Stimulated activated CD8-positive, alpha-beta memory T cell treated with anti-CD3 and anti-CD28 coated beads, Interleukin-7, amount 100 ng/mL, for 1 hour (primary cell): ENCODE data around the gene RRAS.
A peak's percentile ranks its signal among the peaks of the same experiment; 100 is the strongest.

Experiments used
- DNase-seq, 2 donors: peaks; one replicate each; pipeline ENCODE4 v3.0.0-alpha.2; 2020; ENCODE audit warnings: low read depth in 2 of 2

Gene RRAS

DNA sequence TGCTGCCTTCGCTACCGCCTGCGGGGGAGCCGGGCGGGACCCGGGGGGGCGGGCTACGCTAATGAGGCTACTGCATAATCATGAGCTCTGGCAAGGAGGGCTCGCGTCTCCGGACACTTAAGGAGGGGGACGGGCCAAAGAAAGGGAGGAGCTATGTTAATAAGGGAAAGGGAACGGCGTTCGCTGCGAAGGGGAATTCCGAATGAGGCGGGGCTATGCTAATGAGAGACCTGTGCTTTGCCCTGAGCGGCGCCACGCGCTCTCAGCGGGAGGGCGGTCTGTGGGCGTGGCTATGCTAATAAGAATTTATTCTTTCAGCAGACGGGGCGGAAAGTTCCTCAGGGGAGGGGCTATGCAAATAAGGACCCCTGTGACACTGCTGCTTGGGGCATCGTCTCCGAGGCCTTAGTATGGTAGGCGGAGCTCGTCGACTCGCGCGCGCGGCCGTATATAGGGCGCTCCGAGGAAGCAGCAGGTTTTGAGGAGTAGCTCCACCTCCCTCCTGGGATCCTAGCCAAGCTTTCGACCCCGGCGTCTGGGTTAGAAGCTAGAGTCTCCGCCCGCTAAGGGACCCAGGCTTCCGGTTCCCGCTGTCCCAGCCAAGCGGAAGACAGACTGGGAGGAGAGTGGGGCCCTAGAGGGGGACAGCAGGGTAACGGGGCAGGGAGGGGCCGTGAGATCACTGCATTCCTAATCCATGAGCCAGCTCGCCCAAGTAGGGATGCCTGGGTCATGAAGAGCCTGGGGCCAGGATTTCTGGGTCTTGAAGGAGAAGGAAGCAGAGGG lies at the start of gene RRAS:
Gene RRAS (minus strand): TSS at position 31 of the 786 bp plus-strand sequence. CDS start 45 bp downstream, outside the sequence.
- DNase-seq: peak; percentile 99

DNA sequence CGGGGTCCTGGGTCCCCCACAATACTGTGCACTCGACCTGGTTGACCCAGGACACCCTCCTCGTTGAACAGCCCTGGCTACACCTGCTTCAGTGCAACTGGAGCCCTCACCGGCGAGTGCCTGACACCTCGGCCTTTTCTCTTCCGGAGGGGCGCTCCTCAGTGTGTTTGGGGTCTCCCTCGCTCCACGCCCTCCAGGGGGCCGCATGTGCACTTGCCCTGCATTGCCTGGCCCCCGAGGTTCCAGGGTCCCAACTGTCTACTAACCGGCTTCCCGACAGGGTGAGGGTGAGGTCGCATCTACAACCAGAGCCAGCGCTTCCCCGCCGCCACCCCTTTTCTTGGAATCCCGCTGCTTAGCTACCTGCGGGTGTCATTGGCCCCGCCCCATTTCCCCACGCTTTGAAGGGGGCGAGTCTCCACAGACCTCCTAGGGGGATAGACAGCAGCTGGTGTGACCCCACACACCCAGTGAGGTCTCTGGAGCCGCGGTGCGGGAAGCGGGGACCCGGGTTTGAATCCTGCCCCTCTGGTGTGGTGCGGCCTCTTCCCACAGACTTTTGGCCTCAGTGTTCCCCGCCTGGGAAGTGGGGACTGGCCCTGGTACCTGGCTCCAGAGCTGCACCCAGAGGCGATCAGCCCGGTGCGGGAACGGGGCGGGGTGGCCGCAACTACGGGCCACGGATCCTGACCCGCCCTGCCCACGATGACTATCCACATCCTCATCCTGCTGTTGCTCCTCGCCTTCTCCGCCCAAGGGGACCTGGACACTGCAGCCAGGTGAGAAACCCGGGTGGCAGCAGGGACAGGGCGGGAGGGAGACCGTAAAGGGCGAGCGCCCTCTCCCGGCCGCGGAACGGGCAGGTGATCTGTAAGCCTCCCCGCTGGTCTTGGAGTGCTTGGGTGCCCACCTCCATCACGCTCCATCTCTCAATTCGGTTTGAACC lies 49.5 kb upstream of the RRAS start, which contains the start of gene ADM5:
Gene ADM5 (plus strand): TSS at position 462 of the 946 bp plus-strand sequence. CDS start 244 bp downstream, at position 706.
- DNase-seq: no peak

DNA sequence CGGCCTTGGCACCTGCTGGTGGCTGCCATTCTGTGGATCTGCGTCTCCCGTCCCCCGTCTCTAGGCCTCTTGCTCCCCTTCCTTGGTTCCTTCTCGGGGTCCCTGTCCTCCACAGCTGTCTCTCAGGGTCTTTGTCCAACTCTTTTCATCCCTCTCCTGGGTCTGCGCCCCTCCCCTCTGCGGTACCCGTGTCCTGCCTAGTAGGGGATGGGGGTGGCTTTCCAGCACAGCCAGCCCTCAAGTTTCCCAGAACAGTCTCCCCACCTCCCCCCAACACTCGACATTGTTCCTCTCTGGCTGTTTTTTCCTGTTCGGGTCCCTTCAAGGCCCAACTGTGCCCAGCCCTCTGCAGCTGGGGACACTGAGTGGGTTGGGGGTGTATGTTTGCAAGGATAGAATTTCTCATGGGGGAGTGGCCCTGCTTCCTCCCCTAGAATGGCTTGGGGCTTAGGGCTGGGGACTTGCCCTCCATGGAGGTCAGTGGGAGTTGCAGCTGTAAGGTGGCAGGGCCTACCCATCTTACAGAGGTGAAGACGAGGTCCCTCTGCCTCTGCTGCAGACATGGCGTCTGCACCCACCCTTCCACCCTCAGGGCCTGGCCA lies 48.7 kb upstream of the RRAS start:
- no peak for DNase-seq

DNA sequence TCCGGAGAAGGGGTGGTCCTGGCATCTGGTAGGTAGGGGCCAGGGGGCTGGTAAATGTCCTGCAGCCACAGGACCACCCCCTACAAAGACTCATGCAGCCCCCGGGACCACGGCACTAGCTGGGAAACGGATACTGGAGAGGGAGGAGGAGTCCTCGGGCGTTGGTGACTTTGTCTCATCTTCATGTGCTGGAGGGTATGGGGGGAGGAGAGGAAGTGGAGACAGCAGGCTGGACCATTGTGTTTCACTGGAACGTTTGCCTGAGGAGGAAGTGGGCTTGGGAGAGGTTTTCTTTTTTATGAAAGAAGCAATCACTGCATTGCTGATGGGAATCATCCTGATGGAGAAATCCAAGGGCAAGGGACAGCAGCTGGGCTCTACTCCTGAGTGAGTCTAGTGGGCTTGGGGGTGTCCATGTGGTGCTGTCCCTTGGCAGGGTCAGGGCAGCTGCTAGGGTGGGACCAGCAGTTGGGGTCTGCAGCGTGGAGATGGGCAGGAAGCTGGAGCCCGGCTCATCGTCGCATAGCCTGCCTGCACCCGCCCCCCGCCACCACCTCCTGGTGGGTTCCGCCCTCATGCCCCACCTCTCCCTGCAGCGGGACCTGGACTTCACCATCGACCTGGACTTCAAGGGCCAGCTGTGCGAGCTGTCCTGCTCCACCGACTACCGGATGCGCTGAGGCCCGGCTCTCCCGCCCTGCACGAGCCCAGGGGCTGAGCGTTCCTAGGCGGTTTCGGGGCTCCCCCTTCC lies 47.8 kb upstream of the RRAS start:
- DNase-seq: no peak

DNA sequence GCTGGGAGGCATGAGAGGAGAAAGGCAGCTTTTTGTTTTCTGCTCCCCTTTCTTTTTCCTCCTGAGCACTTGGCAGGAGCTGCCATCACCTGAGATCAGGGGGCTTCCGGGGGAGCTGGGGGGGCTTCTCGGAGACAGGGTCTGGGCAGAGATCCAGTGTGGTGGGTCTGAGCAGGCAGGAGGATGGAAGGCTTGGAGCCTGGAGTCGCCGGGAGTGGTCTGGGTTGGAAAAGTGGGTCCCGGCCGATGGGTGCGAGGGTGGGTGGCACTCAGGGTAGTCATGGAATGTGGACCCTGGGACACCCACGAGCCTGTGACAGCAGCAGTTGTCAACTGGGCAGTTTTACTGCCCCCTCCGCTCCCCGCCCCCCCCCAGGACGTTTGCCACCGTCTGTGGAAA lies 47.2 kb upstream of the RRAS start:
- DNase-seq: no peak

DNA sequence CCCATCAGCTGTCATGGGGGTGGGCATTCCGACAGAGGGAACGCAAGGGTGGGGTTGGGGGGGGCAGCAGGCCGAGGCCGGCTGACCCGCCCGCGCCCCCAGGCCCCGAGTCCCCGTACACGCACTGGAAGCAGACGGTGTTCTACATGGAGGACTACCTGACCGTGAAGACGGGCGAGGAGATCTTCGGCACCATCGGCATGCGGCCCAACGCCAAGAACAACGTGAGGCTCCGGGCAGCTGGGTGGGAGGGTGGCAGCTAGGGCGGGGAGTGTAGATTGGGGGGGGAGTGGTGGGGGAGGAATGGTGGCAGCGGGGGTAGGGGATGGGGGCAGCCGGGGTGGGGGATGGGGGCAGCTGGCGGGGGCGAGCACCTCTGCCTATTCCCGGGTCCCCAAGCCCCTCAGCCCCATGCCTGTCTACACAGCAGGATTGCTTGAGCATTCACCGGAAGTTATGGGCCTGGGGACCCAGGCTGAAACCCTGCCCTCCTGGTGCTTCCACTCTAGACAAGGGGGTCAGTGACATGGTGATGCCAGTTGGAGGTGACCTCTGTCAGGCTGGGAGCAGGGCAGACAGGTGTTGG lies 46.7 kb upstream of the RRAS start:
- DNase-seq: no peak

DNA sequence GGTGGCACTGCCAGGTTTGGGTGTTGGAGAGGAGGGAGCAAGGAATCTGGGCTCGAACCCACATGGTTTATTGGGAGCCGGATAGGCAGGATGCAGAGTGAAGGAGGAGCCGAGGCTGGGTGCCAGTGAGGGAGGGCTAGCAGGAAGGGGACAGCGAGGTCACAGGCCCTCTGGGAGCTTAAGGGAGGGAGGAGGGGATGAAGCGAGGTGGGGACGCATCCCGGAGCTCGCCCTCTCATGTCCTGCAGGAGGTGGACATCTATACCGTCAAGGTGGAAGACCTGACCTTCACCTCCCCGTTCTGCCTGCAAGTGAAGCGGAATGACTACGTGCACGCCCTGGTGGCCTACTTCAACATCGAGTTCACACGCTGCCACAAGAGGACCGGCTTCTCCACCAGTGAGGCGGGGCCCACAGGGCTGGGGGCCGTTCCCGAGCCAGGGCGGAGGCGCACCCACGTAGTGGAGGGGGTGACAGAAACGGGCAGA lies 45.9 kb upstream of the RRAS start:
- DNase-seq: no peak

DNA sequence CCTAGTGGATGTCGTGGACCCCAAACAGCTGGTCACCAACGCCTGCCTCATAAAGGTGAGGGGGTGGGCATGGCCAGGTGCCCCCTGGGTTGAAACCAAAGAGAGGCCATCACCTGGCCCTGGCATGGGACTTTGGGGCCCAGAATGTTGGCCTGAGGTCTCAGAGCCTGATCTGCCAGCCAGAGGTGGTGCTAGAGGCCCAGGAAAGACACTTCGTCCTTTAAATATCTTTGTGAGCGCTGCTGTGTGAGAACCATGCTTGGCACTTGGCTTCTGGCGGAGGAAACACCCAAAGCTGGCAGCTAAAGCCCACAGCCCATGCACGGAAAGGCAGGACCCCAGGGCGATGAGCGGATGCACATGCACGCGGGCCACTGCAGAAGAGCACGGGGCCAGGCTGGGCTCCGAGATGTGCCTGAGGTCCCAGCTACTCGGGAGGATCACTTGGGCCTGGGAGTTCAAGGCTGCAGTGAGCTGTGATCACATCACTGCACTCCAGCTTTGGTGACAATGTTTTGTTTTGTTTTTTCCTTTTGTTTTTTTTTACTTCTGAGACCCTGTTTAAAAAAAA lies 45.1 kb upstream of the RRAS start:
- DNase-seq: no peak

DNA sequence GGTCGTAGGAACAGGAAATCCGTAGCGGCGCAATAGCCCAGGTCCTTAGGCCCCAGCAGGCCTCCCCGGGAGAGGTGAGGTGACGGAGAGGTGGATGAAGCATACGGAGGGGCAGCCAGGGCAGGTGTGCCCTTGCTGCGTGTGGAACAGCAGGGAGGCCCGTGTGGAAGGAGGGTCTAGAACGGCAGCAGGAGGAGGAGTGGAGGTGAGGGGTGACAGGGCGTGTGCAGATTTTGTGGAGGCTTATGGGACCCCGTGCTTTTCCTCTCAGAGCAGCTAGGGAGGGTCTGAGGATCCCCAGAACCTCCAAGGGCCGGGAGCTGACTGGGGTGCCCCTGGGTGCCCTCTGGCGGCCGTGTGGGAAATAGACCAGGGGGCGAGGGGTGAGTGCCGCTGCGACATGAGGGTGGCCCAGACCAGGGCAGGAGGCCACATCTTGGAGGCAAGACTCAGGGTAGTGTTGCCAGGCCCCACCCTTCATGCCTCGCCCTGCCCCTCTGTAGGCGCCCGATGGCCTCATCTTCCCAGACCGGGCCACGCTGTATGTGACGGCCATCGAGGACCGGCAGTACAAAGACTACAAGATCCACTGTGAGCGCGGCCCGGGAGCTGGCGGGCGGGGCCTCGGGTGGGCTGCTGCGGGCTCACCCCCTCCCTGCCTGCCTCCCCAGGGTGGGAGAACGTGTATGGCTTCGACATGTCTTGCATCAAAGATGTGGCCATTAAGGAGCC lies 44.5 kb upstream of the RRAS start:
- DNase-seq: no peak

DNA sequence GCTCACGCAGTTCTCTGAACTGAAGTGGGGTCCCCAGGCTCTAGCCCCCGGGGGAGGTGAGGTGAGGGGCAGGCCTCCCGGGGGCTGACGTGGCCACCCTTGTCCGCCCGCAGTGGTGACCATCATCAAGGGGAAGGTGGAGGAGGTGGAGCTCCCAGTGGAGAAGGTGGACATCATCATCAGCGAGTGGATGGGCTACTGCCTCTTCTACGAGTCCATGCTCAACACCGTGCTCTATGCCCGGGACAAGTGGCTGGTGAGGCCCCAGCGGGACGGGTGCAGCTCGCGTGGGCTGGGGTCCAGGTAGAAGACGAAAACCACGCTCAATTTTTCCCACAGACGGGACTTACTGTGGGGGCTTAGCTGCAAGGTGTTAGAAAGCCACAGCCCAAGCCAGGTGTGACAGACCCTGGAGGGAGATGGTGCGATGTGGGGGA lies 43.9 kb upstream of the RRAS start:
- no peak for DNase-seq

DNA sequence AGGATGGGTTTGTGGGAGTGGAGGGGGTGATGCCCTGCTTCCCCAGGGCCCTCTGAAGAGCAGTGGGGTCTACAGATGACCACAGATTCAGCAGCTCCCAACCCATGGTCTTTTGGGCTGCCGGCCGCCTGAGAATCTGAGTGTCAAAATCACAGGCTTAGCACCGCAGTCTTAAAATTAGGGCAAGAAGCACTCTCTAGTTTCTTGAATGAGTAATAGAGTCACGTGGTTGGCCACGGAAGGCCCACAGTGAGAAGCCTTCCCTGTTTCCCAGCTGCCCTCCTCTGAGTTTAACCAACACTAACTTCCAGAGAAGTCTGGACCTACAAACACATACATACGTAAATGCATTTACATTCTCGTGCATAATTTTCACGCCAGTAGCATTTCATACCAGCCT lies 42.3 kb upstream of the RRAS start:
- no peak for DNase-seq

DNA sequence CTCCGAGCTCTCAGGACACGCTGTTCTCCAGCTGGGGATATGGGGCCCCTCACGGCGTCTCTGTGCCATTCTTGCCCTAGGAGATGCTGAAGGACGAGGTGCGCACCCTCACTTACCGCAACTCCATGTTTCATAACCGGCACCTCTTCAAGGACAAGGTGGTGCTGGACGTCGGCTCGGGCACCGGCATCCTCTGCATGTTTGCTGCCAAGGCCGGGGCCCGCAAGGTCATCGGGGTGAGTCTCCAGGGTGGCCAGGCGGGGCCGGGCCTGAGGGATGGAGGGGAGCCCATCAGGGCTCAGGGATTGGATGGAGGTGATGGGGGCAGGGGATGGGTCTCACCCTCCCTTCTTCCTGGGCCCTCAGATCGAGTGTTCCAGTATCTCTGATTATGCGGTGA lies 41.9 kb upstream of the RRAS start:
- no peak for DNase-seq

DNA sequence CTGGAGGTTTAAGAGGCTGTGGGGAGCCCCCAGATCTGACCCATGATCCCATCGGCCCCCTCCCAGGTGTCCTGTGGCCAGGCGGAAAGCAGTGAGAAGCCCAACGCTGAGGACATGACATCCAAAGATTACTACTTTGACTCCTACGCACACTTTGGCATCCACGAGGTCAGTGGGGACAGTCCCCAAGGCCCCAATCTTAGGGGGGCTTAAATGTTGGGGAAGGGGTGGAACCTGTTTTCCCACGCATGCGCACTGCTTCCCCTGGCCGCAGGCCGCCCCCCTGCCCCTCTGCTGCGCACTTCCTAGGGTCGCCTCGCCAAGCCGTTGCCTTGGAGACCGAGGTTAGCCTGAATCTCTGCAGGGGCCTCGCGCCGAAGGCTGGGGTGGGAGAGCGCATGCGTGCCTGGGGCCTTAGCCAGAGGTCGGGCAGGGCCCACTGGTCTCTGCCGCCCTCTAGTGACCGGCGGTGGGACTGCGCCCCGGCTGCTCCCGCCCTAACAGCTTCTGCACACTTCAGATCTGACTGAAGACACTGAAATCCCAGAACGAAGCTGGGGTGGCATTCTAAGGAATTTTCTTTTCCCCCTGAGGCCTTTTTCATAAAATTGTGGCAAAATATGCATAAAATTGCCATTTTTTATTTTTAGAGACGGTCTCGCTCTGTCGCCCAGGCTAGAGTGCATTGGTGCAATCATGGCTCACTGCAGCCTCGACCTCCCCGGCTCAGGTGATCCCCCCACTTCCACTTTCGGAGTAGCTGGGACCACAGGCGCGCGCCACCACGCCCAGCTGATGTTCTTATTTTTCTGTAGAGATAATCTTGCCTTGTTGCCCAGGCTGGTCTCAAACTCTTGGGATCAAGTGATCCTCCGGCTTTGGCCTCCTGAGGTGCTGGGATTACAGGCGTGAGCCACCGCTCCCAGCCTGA lies 40.7 kb upstream of the RRAS start:
- DNase-seq: peak; percentile 88 to 94

DNA sequence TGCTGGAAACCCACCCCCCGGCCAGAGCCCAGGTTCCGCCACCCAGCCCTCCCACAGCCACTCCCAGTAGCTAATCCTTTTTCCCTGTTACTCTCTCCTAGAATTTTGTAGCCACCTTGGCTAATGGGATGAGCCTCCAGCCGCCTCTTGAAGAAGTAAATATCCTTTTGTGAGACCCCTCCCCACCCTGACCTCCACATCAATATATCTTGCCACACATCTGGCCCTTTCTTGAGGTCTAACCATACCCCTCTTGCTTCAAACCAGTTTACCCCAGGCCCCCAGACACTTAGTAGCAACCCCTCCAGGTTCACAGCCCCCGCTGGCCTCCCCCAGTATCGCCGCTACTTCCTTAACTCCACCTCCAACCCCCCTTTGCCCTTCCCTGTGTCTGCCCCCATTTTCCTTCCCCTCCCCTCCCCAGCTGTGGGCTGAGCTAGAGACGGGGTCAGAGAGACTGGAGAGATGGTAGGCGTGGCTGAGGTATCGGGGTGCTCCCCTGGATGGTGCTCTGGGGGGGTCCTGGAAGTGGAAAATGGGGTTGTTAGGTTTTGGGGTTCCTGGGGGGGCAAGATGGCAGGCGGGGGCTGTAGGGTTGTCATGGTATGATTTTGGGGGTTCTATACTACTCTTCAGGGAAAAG lies 39.9 kb upstream of the RRAS start:
- no peak for DNase-seq

DNA sequence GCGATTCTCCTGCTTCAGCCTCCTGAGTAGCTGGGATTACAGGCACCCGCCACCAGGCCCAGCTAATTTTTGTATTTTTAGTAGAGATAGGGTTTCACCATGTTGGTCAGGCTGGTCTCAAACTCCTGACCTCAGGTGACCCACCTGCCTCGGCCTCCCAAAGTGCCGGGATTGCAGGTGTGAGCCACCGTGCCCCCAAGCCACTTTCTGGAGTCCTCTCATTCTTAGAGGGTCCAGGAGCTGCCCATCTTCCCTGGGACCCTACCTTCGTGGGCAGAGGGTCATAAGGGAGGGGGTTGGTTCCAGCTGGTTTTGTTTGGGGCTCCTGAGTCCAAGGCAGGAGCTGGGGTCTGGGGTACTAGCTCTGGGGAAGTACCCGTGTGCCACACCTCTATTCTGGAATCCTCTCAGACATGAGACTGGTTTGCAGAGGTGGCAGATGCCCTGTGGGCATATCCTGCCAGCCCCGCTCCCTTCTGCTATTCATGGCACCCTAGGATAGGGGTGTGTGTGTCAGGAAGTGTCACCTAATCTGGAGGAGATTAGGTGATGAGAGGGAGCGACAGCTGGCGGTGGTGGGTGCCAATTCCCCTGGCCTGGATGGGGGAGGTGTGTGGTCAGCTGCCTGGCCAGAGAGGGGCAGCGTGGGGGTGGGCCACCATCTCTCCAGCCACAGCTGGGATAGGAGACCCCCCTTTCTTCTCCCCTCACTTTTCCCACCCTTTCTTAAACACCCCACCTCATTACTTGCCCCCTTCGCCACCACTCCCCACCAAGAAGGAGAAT lies 39.2 kb upstream of the RRAS start:
- DNase-seq: no peak

DNA sequence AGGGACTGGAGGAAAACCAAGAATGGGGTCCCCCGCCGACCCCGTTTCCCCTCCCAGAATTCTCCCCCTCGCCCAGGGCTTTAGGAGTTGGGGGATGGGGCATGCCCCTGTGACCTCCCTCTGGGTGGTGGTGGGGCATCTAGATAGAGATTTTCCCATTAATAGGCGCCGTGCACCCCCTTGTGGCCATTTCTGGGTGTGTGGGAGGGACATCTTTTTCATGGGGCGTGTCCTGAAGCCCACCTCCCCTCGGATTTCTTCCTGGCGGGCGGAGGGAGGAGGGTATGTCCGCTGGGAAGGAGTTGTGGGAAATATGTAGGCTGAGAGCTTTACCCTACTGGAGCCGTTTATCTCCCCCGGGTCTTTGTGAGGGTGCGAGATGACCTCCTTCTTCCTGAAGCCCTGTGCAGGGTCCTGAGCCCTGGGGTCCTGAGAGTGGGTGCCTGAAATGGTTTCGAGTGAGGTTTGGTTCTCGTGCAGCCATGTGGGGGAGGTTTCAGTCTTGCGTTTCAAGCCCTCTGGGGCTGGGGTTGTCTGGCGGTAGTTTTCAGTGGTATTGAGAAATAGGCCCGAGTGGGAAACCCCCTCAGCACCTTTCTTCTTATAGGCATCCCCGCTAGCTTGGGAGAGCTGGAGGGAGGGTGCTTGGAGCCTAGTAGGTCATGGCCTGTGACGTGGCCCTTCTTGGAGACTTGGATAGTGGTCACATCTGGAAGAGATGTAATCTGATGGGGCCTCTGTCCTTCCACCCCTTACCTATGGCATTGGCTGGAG lies 38.1 kb upstream of the RRAS start:
- peak; percentile 58 to 75 for DNase-seq
